ENCODE results near the gene VTI1B. TPM values are rescaled to one million over a fixed set of nuclear protein-coding genes. Genes with fewer than 3 reads are reported as not detected.

Gene VTI1B
- total and polyA plus RNA-seq, 10 of the 15 experiments (the other 5 are each of a cell fraction or from before 2014, with no cell fraction given) = 15.0 to 117 (median 50.5) TPM

GRCh38 chr14:67643713-67644112, 30.7 kb downstream of the VTI1B start:
- ChIA-PET CTCF (interaction anchor here (1.2 to 2.2 kb wide), 9 partner anchors 18 to 72 kb away, joined by 3 to 14 read pairs (median 7); partner anchors contain the start of genes ARG2 and PIGH), RAD21 (ENCODE audit: unreplicated experiment) (interaction anchor here (1.1 to 3.9 kb wide), 3 partner anchors 23 to 63 kb away, joined by 3 to 19 read pairs (median 7); partner anchors contain the start of gene ARG2), POLR2A (interaction anchor here (0.6 to 1.4 kb wide), 4 partner anchors 11 to 156 kb away, joined by 3 to 6 read pairs (median 4); no protein-coding TSS in a partner anchor), SMC1A (ENCODE audit: uncharacterized antibody, unreplicated experiment) (interaction anchor here (0.9 to 3.7 kb wide), 5 partner anchors 8 to 60 kb away, joined by 3 to 15 read pairs (median 4); no protein-coding TSS in a partner anchor)
- H3K36me3 ChIP-seq (ENCODE audit: control insufficient read depth in 2 of 2, insufficient read depth in 2 of 2, low read length in 1 of 2) = no peaks in the 10 kb centered on the region; a peak in 1 of 4 replicates
- ATAC-seq (peak; percentile 59), DNase-seq (ENCODE audit: low read depth, low spot score) (no peak), FAIRE-seq (no peak)
- H2AFZ ChIP-seq (ENCODE audit: control insufficient read depth, low read depth, low read length) = no peak overlapping the region
- intact Hi-C loops (cut with micrococcal nuclease; ENCODE audit: unreplicated experiment) = no loop called here
- WGBS (ENCODE audit: insufficient coverage, insufficient replicate concordance, low lambda C conversion rate, missing lambda C conversion rate) = no CpG with 5 or more reads among the region's 1 CpG
- H3K4me3 ChIP-seq = no peak overlapping the region
- H3K79me2 ChIP-seq (ENCODE audit: control insufficient read depth, insufficient read depth, low read length) = no peaks in the 10 kb centered on the region
- no peak overlapping the region for H3K9ac ChIP-seq (ENCODE audit: control insufficient read depth, insufficient read depth, low read length)
- H3K27ac ChIP-seq (ENCODE audit: control insufficient read depth, insufficient read depth) = no peak overlapping the region
- no peaks in the 10 kb centered on the region for H3K27me3 ChIP-seq (replicated peaks in 1 of 2; ENCODE audit: control insufficient read depth in 2 of 2, insufficient read depth in 2 of 2, low read length in 1 of 2)
- H3K9me3 ChIP-seq (replicated peaks; ENCODE audit: control insufficient read depth, insufficient read depth, low read length) = no peaks in the 10 kb centered on the region
- no peaks in the 10 kb centered on the region for H3K4me1 ChIP-seq (ENCODE audit: control insufficient read depth, insufficient read depth, low read length)
- in situ Hi-C loops (cut with MboI) = no loop called here
- H3K4me2 ChIP-seq (ENCODE audit: control insufficient read depth, insufficient read depth) = no peak overlapping the region
- no peaks in the 10 kb centered on the region for H4K20me1 ChIP-seq (ENCODE audit: control insufficient read depth, insufficient read depth)
- BruUV-seq (replicated peaks) = no TSS peak
- TF ChIP-seq RELA (IDR thresholded peaks at IDR 0.05; ENCODE audit: borderline replicate concordance, partially characterized antibody) (no peak), JUNB (IDR thresholded peaks at IDR 0.05) (0 out of 2 replicates have a peak, but pooled peaks have one; percentile 18), PAX8 (IDR thresholded peaks at IDR 0.05) (no peak), PRDM15 (CRISPR knock-in tag; IDR thresholded peaks at IDR 0.05) (no peak), ZNF207 (IDR thresholded peaks at IDR 0.05; ENCODE audit: borderline replicate concordance) (no peak), ZBTB40 (IDR thresholded peaks at IDR 0.05; ENCODE audit: borderline replicate concordance) (no peak), TCF12 (IDR thresholded peaks at IDR 0.05; ENCODE audit: low read depth, low read length) (no peak), USF1 (IDR thresholded peaks at IDR 0.05; ENCODE audit: borderline replicate concordance, extremely low read length, insufficient read depth, low read depth, low read length) (no peak), ZNF384 (IDR thresholded peaks at IDR 0.05; ENCODE audit: borderline replicate concordance, low read depth, low read length) (peak; percentile 54; the same call in 1 of the 2 replicates), ATF2 (IDR thresholded peaks at IDR 0.05; ENCODE audit: low read length) (no peak)

Measured in GM12878 (cell line).